Fibroblast of skin of abdomen (primary cell): Measurements from ENCODE around the gene CYP1B1. TPM values are rescaled to one million over a fixed set of nuclear protein-coding genes. Genes with fewer than 3 reads are reported as not detected.
"Not testable (repeated sequence)": the region's sequence is repeated elsewhere in the genome, so short reads cannot be mapped to it uniquely, and the experiment has no call there.

Source experiments
- DNase-seq: peaks from one replicate; pipeline ENCODE4 v3.0.0-alpha.2; 2013
- polyA plus RNA-seq, 2 experiments: library from polyadenylated mRNA; unstranded; fragments of 120-200 nt; gene quantifications; one replicate each; pipeline ENCODE4 v1.2.1, GENCODE V29; 2013; ENCODE audit not compliant: insufficient read length in 2 of 2

Gene CYP1B1
- 56.9 TPM for polyA plus RNA-seq (2013, experiment 1 of 2; ENCODE audit: insufficient read length)
- 55.8 TPM for polyA plus RNA-seq (2013, experiment 2 of 2; ENCODE audit: insufficient read length)

- DNase-seq: no peak
These were observed at the start of gene CYP1B1 for GRCh38 chr2:38075507-38076151. CYP1B1 (minus strand) TSS chr2:38076151; CDS start chr2:38075388, 763 bp downstream.

- DNase-seq: no peak
These were observed 49.1 kb upstream of the CYP1B1 start for GRCh38 chr2:38125007-38125406.

GRCh38 chr2:38123911-38124310, 48.0 kb upstream of the CYP1B1 start:
- DNase-seq: no peak

- no peak for DNase-seq
These were observed 46.4 kb upstream of the CYP1B1 start for GRCh38 chr2:38122344-38122743.

- no peak for DNase-seq
These were observed 45.5 kb upstream of the CYP1B1 start for GRCh38 chr2:38121481-38121880.

GRCh38 chr2:38120829-38121228, 44.9 kb upstream of the CYP1B1 start:
- DNase-seq: no peak

GRCh38 chr2:38120264-38120592, 44.3 kb upstream of the CYP1B1 start:
- DNase-seq: no peak

- DNase-seq: peak; percentile 71
These were observed 40.8 kb upstream of the CYP1B1 start for GRCh38 chr2:38116762-38117161.

GRCh38 chr2:38115216-38116032, 39.5 kb upstream of the CYP1B1 start:
- peak; percentile 81 for DNase-seq

- DNase-seq: peak; percentile 65
These were observed 38.2 kb upstream of the CYP1B1 start for GRCh38 chr2:38113981-38114708.

- no peak for DNase-seq
These were observed 37.1 kb upstream of the CYP1B1 start for GRCh38 chr2:38113051-38113450.

GRCh38 chr2:38111350-38111749, 35.4 kb upstream of the CYP1B1 start:
- not testable (repeated sequence) for DNase-seq

GRCh38 chr2:38109732-38110181, 33.8 kb upstream of the CYP1B1 start:
- peak; percentile 75 for DNase-seq

- no peak for DNase-seq
These were observed 33.2 kb upstream of the CYP1B1 start for GRCh38 chr2:38108907-38109731.

- no peak for DNase-seq
These were observed 31.9 kb upstream of the CYP1B1 start for GRCh38 chr2:38107738-38108410.

GRCh38 chr2:38106405-38107094, 30.6 kb upstream of the CYP1B1 start:
- peak; percentile 88 for DNase-seq

- no peak for DNase-seq
These were observed 30.0 kb upstream of the CYP1B1 start for GRCh38 chr2:38105922-38106321.

- DNase-seq: no peak
These were observed 28.6 kb upstream of the CYP1B1 start for GRCh38 chr2:38104598-38104997.

- no peak for DNase-seq
These were observed 24.4 kb upstream of the CYP1B1 start for GRCh38 chr2:38100328-38100727.

GRCh38 chr2:38099099-38100028, 23.4 kb upstream of the CYP1B1 start:
- no peak for DNase-seq
